NK-92 (cell line): Measurements from ENCODE around the gene WBP1.
"Not testable (repeated sequence)": the region's sequence is repeated elsewhere in the genome, so short reads cannot be mapped to it uniquely, and the experiment has no call there.

Experiments
- DNase-seq: peaks from one replicate; lab custom pipeline; 2025; ENCODE audit not compliant: unreplicated experiment; lab: John Stamatoyannopoulos, UW

The WBP1 gene

DNA sequence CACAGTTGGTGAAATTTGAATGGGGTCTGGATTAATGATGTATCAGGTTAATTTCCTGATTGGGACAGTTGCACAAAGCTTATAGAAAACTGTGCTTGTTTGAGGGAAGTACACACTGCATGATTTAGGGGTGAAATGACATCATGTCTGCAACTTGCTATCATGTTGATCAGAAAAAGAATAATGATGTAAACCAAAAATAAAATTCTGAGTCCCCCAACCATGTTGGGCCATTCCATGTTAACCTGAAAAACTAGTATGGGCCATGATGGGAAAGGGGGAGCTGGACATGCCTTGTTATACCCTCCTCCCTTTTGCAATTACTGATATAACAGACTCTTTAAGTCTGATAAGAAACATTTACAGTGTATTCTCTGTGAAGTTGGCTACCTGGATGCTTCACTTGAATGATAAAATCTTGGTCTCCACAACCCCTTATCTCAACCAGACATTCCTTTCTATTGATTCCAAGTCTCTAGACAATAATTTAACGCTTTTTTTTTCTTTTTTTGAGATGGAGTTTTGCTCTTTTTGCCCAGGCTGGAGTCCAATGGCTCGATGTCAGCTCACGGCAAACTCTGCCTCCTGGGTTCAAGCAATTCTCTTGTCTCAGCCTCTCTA, 7.6 kb upstream of the WBP1 start:
- no peak for DNase-seq

DNA sequence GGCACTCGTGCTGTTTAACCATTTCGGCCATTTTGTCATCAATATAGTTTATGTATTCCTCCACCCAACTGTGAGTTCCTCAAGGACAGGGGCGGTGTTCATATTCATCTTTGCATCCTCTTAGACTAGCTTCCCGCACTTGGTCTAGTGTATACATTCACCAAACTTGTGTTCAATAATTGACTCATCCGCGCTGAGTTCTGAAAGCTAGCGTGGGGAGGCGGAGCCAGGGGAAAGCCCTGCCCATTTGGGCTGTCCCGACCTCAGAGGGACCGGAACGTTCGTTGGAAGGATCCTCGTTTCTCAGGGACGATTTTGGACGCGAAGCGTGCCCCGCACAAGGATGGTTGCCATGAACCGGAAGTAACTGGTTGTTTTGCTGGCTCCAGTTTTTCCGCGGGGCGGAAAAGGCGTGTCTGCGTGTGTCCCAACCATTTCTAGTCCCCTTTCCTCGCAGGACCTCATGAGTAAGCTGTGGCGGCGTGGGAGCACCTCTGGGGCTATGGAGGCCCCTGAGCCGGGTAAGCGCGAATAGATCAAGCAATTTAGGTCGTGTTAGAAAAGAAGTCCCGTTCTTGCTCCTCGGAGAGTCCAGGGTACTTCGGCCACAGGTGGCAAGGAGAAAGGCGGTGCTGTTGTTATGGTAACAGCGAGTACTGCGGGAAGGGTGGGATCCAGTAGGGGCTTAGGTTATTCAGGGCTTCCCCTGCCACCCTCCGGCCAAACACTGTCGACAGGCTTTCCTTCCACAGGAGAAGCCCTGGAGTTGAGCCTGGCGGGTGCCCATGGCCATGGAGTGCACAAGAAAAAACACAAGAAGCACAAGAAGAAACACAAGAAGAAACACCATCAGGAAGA, 3.4 kb upstream of the WBP1 start, which contains the start of gene INO80B:
Gene INO80B, plus strand, starts transcription at position 434 of the 858 bp plus-strand sequence. Its CDS starts 30 bp downstream, at position 464.
- peak; percentile 55 for DNase-seq

DNA sequence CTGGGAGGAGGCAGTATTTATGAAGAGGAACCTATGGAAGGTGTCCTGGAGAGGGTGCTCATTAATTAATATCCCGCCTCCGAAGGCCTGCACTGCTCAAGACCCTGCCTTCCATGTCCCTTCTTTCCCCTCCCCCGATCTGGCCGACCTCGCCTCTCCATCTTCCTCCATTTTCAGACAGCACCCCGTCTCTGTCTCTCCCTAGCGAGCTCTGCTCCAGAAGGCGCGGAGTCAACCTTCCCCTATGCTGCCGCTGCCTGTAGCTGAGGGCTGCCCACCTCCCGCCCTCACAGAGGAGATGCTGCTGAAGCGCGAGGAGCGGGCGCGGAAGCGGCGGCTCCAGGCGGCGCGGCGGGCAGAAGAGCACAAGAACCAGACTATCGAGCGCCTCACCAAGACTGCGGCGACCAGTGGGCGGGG, 1.1 kb upstream of the WBP1 start:
- no peak for DNase-seq

DNA sequence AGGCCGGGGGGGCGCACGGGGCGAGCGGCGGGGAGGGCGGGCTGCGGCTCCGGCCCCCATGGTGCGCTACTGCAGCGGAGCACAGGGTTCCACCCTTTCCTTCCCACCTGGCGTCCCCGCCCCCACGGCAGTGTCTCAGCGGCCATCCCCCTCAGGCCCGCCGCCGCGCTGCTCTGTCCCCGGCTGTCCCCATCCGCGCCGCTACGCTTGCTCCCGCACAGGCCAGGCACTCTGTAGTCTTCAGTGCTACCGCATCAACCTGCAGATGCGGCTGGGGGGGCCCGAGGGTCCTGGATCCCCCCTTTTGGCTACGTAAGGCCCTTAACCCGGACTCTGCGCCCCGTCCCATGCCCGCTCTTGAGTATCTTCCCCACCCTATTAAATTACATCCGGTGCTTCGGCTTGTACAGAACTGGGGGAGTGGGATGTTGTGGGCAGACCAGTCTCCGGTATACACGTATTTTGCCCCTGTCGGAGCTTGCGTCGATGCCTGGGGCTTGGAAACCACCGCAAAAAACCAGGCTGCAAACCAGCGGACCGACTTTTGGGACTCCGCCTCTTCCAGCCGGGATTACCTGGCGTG, 598 bp upstream of the WBP1 start:
- no peak for DNase-seq

DNA sequence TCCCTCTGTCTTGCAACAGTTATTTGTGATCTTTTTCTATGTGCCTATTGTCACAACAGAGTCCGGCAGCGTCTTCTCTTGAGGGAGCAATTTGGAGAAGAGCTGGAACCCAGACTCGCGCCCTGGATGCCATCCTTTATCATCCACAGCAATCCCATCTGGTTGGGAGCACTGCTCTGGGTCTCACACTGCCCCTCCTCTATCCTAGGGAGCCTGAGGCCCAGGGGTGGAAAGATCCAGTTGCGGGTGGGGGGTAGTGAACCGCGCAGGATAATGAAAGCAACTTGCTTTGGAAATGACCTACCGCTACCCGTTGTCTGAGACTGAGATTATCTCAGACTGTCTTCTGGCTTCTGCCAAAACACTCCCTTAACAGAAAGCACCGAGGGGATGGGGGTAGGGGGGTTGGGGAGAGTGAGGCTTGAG, 713 bp downstream of the WBP1 start:
- no peak for DNase-seq

DNA sequence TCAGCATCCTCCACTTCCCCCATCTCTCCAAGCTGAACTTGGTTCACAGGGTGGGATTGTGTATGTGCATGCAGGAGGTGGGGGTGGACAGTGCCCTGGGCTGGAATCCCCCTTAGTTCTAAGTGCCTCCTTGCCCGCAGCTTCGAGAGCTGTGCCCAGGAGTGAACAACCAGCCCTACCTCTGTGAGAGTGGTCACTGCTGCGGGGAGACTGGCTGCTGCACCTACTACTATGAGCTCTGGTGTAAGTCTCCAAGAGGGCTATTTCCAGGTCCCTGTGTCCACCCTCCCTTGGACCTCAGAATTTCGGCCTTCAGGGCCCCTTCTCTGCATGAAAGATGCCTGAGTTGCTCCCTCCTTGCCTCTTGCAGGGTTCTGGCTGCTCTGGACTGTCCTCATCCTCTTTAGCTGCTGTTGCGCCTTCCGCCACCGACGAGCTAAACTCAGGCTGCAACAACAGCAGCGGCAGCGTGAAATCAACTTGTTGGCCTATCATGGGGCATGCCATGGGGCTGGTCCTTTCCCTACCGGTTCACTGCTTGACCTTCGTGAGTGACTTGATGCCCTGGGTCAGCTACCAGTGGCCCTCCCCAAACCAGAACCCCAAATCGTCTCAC, 1.4 kb downstream of the WBP1 start:
- not testable (repeated sequence) for DNase-seq

DNA sequence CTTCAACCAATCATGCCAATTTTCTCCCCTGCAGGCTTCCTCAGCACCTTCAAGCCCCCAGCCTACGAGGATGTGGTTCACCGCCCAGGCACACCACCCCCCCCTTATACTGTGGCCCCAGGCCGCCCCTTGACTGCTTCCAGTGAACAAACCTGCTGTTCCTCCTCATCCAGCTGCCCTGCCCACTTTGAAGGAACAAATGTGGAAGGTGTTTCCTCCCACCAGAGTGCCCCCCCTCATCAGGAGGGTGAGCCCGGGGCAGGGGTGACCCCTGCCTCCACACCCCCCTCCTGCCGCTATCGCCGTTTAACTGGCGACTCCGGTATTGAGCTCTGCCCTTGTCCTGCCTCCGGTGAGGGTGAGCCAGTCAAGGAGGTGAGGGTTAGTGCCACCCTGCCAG, 1.9 kb downstream of the WBP1 start:
- DNase-seq, result not testable (repeated sequence)

DNA sequence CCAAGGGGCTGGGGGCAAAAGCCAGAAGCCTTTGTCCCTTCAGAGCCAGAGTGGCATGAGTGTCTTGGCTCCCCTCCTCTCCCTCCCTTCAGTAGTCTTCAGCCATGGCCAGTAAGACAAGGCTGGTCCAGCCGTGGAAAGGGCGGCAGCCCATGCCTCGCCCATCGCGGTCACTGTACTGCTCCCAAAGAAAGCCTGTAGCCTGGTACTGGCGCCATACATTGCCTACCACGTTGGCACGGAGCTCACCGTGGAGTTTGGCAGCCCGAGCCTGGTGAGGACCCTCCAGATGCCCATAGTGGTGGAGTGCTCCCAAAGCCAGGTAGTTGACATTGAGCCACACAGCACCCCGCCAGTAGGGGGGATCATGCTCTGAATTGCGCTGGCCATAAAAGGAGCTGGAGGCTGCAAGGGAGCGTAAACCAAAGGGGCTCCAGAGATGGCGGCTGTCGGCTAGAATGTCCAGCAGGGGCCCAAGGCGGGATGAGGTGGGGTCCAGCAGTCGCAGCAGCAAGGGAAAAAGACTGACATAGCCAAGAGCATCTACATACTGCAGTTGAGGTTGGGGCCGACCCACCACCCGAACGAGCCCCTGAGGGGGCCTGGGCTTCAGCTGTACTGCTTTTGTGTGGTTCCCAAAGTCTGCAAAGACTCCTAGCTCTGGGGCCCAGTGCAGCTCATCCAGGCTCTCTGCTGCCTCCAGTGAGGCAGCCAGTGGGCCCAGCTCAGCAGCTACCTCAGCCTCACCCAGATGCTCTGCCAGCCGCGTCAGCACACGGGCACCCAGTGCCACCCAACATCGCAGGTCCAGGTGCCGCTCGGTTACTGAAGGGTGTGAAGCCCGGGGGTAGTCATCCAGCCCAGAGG, 3.2 kb downstream of the WBP1 start:
- no peak for DNase-seq

DNA sequence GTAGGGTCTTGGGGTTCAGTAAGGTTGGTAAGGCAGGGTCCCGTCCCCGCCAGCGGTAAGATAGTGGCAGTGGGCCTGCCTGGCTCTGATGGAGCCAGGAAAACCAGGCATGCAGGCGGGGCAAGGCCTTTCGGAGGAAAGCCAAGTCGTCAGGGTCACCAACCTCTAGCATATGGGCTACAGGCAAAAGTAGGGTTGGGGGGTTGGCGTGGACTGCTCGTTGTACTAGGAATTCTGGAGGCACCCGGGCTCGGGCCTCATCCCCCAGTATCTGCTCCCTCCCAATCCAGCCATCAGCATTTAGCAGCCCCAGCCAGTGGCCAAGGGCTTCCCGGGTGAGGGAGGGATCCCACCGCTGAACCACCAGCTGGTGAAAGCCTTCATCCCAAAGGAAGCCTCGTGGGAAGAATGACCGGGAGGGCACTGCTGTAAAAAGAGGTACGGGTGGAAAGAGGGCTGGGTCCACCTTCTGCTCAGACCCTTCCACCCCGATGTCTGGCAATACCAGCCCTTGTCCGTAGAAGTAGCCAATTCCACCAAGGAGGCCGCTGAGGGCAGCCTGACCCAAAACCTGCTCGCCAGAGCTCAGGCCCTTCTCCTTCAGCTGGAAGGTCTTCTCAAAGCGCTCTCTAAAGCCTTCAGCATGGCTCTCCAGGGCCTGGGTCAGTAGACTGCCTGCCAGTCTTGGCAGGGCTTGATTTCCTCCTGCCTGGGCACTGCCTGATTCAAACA, 4.0 kb downstream of the WBP1 start:
- DNase-seq, result no peak

DNA sequence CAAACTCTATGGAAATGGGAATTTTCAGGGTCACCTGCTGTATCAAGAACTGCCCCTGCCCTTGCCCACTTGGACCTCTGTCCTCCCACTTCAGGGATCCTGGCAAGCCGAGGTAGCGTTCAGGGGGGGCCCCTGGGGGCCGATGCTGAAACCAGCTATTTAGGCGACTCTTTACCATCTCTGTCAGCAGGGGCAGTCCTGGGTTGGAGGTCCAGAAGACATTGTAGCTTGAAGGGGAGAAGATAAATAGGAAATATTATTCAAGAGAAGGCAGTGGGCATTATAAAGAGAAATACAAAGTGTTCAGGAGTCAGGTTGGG, 4.5 kb downstream of the WBP1 start:
- no peak for DNase-seq

DNA sequence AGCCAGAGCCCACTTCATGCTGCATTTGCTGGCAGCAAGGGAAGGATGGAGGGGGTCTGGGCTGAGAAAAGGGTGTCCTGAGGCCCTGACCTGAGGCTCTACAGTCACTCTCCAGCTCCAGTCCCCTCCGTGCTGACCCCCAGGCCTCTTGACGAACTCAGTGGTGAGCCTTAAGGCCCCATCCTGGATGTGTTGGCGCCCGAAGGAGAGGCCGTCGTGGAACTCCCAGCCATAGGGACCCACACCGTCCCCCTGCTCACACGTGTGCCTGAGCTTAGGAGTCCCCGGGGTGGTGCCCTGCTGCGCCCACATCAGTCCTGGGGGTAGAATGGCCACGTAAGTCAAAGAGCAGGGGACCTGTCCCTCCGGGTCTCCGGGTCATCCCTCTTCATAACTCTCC, 6.2 kb downstream of the WBP1 start:
- DNase-seq, result no peak

DNA sequence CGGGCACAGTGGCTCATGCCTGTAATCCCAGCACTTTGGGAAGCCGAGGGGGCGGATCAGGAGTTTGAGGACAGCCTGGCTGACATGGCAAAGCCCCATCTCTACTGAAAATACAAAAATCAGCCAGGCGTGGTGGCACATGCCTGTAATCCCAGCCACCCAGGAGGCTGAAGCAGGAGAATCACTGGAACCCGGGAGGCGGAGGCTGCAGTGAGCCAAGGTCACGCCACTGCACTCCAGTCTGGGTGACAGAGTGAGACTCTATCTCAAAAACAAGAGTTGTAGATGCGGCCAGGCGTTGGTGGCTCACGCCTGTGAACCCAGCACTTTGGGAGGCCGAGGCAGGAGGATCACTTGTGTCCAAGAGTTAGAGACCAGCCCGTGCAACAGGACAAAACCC, 12.5 kb downstream of the WBP1 start:
- DNase-seq, result not testable (repeated sequence)

DNA sequence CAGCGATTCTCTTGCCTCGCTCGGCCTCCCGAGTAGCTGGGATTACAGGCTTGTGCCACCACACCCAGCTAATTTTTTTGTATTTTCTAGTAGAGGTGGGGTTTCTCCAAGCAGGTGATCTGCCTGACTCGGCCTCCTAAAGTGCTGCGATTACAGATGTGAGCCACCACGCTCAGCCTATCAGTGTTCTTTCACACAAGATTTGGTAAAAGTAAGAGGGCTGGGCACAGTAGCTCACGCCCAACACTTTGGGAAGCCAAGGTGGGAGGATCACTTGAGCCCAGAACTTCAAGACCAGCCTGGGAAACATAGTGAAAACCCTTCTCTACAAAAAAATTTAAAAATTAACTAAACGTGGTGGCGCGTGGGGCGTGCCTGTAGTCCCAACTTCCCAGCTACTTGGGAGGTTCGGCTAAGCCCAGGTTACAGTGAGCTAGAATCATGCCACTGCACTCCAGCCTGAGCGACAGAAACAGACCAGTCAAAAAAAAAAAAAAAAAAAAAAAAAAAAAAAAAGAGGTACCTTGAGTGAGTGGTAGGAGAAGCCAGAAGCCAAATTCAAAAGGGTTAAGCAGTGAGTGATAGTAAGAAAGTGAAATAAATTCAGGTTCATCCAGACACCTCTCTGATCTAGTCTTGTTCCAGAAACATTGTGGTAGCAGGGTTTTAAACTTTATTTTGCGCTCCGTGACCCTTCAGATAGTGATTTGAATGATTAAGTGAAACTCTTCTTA, 13.3 kb downstream of the WBP1 start:
- DNase-seq, result no peak

DNA sequence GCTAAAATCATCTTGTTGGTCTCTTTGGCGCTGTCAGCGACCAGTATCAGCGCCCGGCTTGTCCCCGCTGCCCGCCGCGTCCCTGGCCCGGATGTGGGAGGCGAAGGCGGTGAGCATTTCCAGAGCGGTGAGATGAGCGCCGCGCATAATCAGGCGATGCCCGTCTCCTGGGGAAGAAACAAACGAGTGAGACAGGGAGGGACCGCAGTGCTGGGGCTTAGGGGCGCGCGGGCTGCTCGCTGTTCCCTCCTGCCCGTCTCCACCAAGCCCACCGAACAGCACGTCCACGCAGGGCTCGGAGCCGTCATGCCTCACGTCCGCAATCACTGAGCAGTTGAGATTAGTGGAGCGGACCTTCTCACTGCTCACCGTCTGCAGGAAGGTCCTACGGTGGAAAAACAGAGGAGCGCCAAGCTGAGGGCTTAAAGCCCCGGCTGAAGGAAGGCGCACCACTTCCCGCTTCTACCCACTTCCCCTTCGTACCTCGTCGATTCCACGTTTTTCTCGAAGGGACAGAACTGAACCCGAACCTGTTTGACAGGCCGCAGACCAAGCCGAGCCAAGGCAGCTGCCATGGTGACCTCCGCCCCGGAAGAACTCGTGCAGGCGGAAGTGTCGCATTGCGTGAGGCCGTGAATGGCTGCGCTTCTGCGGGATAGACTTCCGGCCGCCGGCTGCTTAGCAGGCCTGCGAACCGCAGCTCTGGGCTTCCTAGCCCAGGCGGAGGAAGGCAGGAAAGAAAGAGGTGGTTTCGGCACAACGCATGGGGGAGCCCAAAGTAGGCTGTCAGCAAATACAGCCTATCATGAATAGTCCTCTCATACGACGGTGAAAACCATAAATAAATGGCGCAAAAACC, 14.1 kb downstream of the WBP1 start, which contains the start of gene MRPL53:
Gene MRPL53, minus strand, starts transcription at position 595 of the 859 bp plus-strand sequence. Its CDS starts 20 bp downstream, at position 575.
- peak; percentile 73 for DNase-seq

DNA sequence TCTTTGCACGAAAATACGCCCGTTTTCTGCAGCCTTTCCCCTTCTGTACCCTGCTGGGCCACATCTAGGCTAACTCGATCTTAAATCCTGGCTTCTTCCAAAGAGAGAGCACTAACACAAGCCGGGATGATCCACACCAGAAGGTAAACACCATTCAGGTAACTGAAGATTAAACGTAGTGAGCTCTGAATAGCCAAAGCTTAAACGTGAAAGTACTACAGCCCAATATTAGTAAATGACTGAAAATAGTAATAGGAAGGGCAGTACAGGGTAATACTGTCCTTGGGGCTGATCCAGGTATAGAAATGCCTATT, 14.7 kb downstream of the WBP1 start:
- no peak for DNase-seq

DNA sequence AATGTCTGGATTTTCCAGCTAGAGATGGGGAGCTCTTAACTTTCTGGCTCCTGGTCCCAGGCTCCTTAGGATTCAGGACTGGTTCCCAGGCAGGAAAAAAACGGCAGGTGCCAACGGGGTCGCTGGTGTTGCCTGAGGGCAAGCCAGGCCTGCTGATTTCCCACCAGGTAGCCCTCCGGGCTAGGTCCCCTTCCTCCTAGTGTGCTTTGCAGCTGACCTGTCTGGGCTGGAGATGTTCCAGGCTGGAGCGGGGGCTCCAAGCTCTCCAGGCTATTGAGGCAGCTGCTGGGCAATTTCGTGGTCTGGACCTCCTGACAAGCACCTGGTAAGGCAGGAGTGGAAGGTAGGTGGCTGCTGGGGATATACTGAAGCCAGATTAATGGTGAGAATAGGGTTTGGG, 16.2 kb downstream of the WBP1 start:
- no peak for DNase-seq

DNA sequence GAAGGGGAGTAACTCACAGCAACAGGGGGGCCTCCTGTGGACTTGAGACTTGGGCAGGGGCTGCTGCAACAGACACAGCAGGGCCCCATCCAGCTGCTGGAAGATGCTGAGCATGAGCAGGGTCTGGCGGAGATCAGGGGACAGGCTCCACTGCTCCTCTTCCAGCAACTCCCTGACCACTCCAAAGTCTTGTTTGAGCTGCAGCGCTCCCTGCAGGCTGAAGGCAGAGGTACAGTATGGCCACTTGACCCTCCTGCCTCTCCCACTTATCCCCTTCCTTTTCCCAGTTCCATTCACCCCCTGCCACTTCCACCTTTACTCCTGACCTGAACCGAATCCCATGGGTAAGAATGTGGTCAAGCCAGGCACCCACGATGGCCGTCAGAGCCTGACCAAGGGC, 16.7 kb downstream of the WBP1 start:
- DNase-seq, result no peak

DNA sequence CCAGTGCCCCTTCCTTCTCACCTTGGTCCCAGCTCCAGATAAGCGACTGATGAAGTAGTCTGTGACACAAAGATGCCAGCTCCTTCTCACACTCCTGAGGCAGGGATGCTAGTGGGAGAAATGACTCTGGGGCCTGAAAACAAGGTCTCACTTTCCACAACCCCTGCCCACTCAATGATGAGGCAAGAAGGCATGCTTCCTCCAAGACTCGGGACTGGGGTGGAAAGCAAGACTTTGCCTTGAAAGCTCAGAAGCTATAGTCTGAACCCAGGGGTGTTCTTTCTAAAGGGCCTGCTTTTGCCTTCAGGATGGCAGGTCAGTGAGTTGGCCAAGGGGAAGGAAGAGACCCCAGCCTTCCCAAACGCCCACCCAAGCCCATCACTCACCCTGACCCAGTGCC, 23.2 kb downstream of the WBP1 start:
- no peak for DNase-seq
